Measurements from ENCODE around the gene EYA2. TPM values are rescaled to one million over a fixed set of nuclear protein-coding genes. Genes with fewer than 3 reads are reported as not detected.

EYA2 gene
- total RNA-seq, 1 experiment from 2014 or later: not detected

GRCh38 chr20:46899621-46900020 is 5.0 kb downstream of the EYA2 start:
- peaks cover 5% of the 10 kb centered on the region for H3K4me1 Mint-ChIP-seq (ENCODE audit: insufficient read depth, unreplicated experiment)
- no peak overlapping the region for H3K27ac Mint-ChIP-seq (ENCODE audit: low read depth, unreplicated experiment)
- peaks cover 54% of the 10 kb centered on the region for H3K27me3 Mint-ChIP-seq (ENCODE audit: insufficient read depth, unreplicated experiment)
- no peaks in the 10 kb centered on the region for H3K9me3 Mint-ChIP-seq (ENCODE audit: unreplicated experiment)
- ChIA-PET POLR2A (no interaction called here), CTCF (no interaction called here)
- intact Hi-C loops (cut with micrococcal nuclease): no loop called here
- DNase-seq (ENCODE audit: unreplicated experiment): no peak
- BruUV-seq (replicated peaks): no TSS peak
- H3K36me3 Mint-ChIP-seq (ENCODE audit: insufficient read depth, unreplicated experiment): no peaks in the 10 kb centered on the region
- no peak for TF ChIP-seq CTCF (IDR thresholded peaks at IDR 0.05; ENCODE audit: unreplicated experiment)
- no peak overlapping the region for H3K4me3 Mint-ChIP-seq (ENCODE audit: unreplicated experiment)

- H3K4me3 Mint-ChIP-seq (ENCODE audit: unreplicated experiment): no peak overlapping the region
- no peak overlapping the region for H3K27ac Mint-ChIP-seq (ENCODE audit: low read depth, unreplicated experiment)
- intact Hi-C loops (cut with micrococcal nuclease): no loop called here
- peaks cover 5% of the 10 kb centered on the region for H3K4me1 Mint-ChIP-seq (ENCODE audit: insufficient read depth, unreplicated experiment)
- H3K36me3 Mint-ChIP-seq (ENCODE audit: insufficient read depth, unreplicated experiment): no peaks in the 10 kb centered on the region
- no peaks in the 10 kb centered on the region for H3K9me3 Mint-ChIP-seq (ENCODE audit: unreplicated experiment)
- peaks cover 50% of the 10 kb centered on the region for H3K27me3 Mint-ChIP-seq (ENCODE audit: insufficient read depth, unreplicated experiment)
- TF ChIP-seq CTCF (IDR thresholded peaks at IDR 0.05; ENCODE audit: unreplicated experiment): no peak
- DNase-seq (ENCODE audit: unreplicated experiment): no peak
- POLR2A ChIA-PET: no interaction called here
- no TSS peak for BruUV-seq (replicated peaks)
- CTCF ChIA-PET: no interaction called here
Measured at GRCh38 chr20:46900086-46900485, 5.4 kb downstream of the EYA2 start.

GRCh38 chr20:46900826-46901225 is 6.2 kb downstream of the EYA2 start:
- no TSS peak for BruUV-seq (replicated peaks)
- no peak overlapping the region for H3K27ac Mint-ChIP-seq (ENCODE audit: low read depth, unreplicated experiment)
- no peaks in the 10 kb centered on the region for H3K9me3 Mint-ChIP-seq (ENCODE audit: unreplicated experiment)
- ChIA-PET CTCF (no interaction called here), POLR2A (no interaction called here)
- intact Hi-C loops (cut with micrococcal nuclease): no loop called here
- no peaks in the 10 kb centered on the region for H3K4me1 Mint-ChIP-seq (ENCODE audit: insufficient read depth, unreplicated experiment)
- H3K27me3 Mint-ChIP-seq (ENCODE audit: insufficient read depth, unreplicated experiment): peaks cover 42% of the 10 kb centered on the region
- TF ChIP-seq CTCF (IDR thresholded peaks at IDR 0.05; ENCODE audit: unreplicated experiment): no peak
- no peak for DNase-seq (ENCODE audit: unreplicated experiment)
- H3K36me3 Mint-ChIP-seq (ENCODE audit: insufficient read depth, unreplicated experiment): no peaks in the 10 kb centered on the region
- H3K4me3 Mint-ChIP-seq (ENCODE audit: unreplicated experiment): no peak overlapping the region

- no TSS peak for BruUV-seq (replicated peaks)
- no peaks in the 10 kb centered on the region for H3K9me3 Mint-ChIP-seq (ENCODE audit: unreplicated experiment)
- intact Hi-C loops (cut with micrococcal nuclease): no loop called here
- no peak for TF ChIP-seq CTCF (IDR thresholded peaks at IDR 0.05; ENCODE audit: unreplicated experiment)
- CTCF ChIA-PET: no interaction called here
- no peak overlapping the region for H3K4me3 Mint-ChIP-seq (ENCODE audit: unreplicated experiment)
- no peaks in the 10 kb centered on the region for H3K36me3 Mint-ChIP-seq (ENCODE audit: insufficient read depth, unreplicated experiment)
- POLR2A ChIA-PET: interaction anchor here (0.6 kb wide), 1 partner anchor 963 kb away, joined by 3 read pairs; no protein-coding TSS in a partner anchor
- peaks cover 34% of the 10 kb centered on the region for H3K27me3 Mint-ChIP-seq (ENCODE audit: insufficient read depth, unreplicated experiment)
- no peaks in the 10 kb centered on the region for H3K4me1 Mint-ChIP-seq (ENCODE audit: insufficient read depth, unreplicated experiment)
- DNase-seq (ENCODE audit: unreplicated experiment): peak; percentile 87
- no peak overlapping the region for H3K27ac Mint-ChIP-seq (ENCODE audit: low read depth, unreplicated experiment)
Measured at GRCh38 chr20:46901638-46902037, 7.0 kb downstream of the EYA2 start.

All from MCF 10A (cell line).